H1 (cell line): Measurements from ENCODE around the gene SEC16A. TPM values are rescaled to one million over a fixed set of nuclear protein-coding genes. Genes with fewer than 3 reads are reported as not detected.

ENCODE experiments used
- CHD7 ChIP-seq: fragments of 300-600 bp; sonication (generic); IDR thresholded peaks from 2 replicates; pipeline ENCODE4 v1.7.1; 2012; ENCODE audit warnings: low read length, moderate library complexity, mild to moderate bottlenecking, inconsistent platforms; ENCODE audit not compliant: insufficient replicate concordance
- EP300 ChIP-seq, 2 experiments: IDR thresholded peaks; 1 replicate in 1 of 2; 2 replicates in 1 of 2; pipeline ENCODE4 v1.6.1; 2011 to 2012; ENCODE audit warnings: low read depth in 2 of 2, low read length in 2 of 2, mild to moderate bottlenecking in 2 of 2, borderline replicate concordance in 1 of 2, inconsistent platforms in 1 of 2, moderate library complexity in 1 of 2
- POLR2AphosphoS5 ChIP-seq: IDR thresholded peaks from 2 replicates; pipeline ENCODE4 v1.6.1; 2011; ENCODE audit warnings: low read depth, low read length
- polyA plus RNA-seq, 7 experiments: library from polyadenylated mRNA; depleted of rRNA in 3 of 7; stranded (reverse) in 5 of 7; unstranded in 2 of 7; fragments of >200 nt in 5 of 7; fragments of 200-250 nt in 2 of 7; gene quantifications; 1 replicate in 5 of 7; 2 replicates in 1 of 7; 4 replicates in 1 of 7; pipeline versions ENCODE4 v1.2.1 to v1.2.3, GENCODE V29; 2011 to 2013; ENCODE audit warnings: missing spikeins in 2 of 7, mixed read lengths in 2 of 7
- total RNA-seq: library from RNA; stranded (reverse); fragmentation: NEBNext Ultra II Directional; extraction: Animal tissue kit (Norgen Biotek cat#: 25700); gene quantifications from 2 replicates; pipeline ENCODE4 v1.2.1, GENCODE V29; 2021
- TF ChIP-seq, protein P1 (sequence below): IDR thresholded peaks from 2 replicates; pipeline ENCODE4 v1.6.1; 2011; ENCODE audit warnings: low read length, improper control_type of control experiment

SEC16A gene
- total and polyA plus RNA-seq, 2 of the 8 experiments (the other 6 are each of a cell fraction or from before 2014, with no cell fraction given), result 21.6 to 49.0 TPM

DNA sequence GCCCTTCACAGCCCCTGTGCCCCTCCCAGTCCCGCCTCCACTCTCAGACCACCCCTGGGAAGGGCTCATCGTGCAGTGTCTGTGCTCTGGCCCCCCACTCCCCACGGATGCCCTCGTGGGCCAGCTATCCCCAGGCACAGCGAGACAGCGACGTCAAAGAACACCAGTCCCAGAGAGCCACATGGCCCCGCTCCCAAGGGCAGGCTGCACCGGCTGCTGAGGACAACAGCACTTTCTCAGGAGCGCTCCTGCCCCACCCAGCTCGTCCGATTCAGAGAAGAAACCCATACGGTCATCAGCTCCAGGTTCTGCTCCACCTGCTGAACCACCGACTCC is 78.1 kb downstream of the SEC16A start (continued):
- TF ChIP-seq, protein P1, sequence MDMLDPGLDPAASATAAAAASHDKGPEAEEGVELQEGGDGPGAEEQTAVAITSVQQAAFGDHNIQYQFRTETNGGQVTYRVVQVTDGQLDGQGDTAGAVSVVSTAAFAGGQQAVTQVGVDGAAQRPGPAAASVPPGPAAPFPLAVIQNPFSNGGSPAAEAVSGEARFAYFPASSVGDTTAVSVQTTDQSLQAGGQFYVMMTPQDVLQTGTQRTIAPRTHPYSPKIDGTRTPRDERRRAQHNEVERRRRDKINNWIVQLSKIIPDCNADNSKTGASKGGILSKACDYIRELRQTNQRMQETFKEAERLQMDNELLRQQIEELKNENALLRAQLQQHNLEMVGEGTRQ, result no peak
- no peak for TF ChIP-seq CHD7
- TF ChIP-seq EP300 (IDR thresholded peaks at IDR 0.05; ENCODE audit: borderline replicate concordance in 1 of 2, low read depth in 2 of 2, low read length in 2 of 2), result no peak
- TF ChIP-seq POLR2AphosphoS5, result no peak
